ENCODE results near the gene DGKB.

The DGKB gene

GRCh38 chr7:14817829-14818614 lies 84.5 kb downstream of the DGKB start:
- no peak for DNase-seq

GRCh38 chr7:14807507-14807906 lies 95.0 kb downstream of the DGKB start:
- DNase-seq: no peak

- DNase-seq: no peak
Measured at GRCh38 chr7:14806891-14807290, 95.7 kb downstream of the DGKB start.

GRCh38 chr7:14805105-14805719 lies 97.3 kb downstream of the DGKB start:
- no peak for DNase-seq

GRCh38 chr7:14800664-14801063 lies 101.9 kb downstream of the DGKB start:
- no peak for DNase-seq

- no peak for DNase-seq
Measured at GRCh38 chr7:14793151-14793550, 109.4 kb downstream of the DGKB start.

GRCh38 chr7:14787551-14787950 lies 115.0 kb downstream of the DGKB start:
- DNase-seq: no peak

- DNase-seq: no peak
Measured at GRCh38 chr7:14786314-14786895, 116.1 kb downstream of the DGKB start.

GRCh38 chr7:14777806-14778205 lies 124.7 kb downstream of the DGKB start:
- DNase-seq: no peak

- no peak for DNase-seq
Measured at GRCh38 chr7:14776266-14776665, 126.3 kb downstream of the DGKB start.

GRCh38 chr7:14773729-14774271 lies 128.8 kb downstream of the DGKB start:
- DNase-seq: no peak

GRCh38 chr7:14770614-14771013 lies 131.9 kb downstream of the DGKB start:
- DNase-seq: no peak

- DNase-seq: no peak
Measured at GRCh38 chr7:14769261-14769660, 133.3 kb downstream of the DGKB start.

- no peak for DNase-seq
Measured at GRCh38 chr7:14767716-14768425, 134.7 kb downstream of the DGKB start.

GRCh38 chr7:14766747-14767146 lies 135.8 kb downstream of the DGKB start:
- DNase-seq: no peak

- peak; percentile 18 for DNase-seq
Measured at GRCh38 chr7:14765731-14766130, 136.8 kb downstream of the DGKB start.

- no peak for DNase-seq
Measured at GRCh38 chr7:14762561-14762960, 140.0 kb downstream of the DGKB start.

GRCh38 chr7:14761510-14762296 lies 140.8 kb downstream of the DGKB start:
- DNase-seq: peak; percentile 95

- no peak for DNase-seq
Measured at GRCh38 chr7:14760730-14761478, 141.6 kb downstream of the DGKB start.

GRCh38 chr7:14759785-14760184 lies 142.8 kb downstream of the DGKB start:
- DNase-seq: no peak

- DNase-seq: peak; percentile 81
Measured at GRCh38 chr7:14754631-14755030, 147.9 kb downstream of the DGKB start.

GRCh38 chr7:14752301-14752700 lies 150.2 kb downstream of the DGKB start:
- DNase-seq: no peak

All from DMS153 (cell line).